Activated CD4-positive, alpha-beta memory T cell treated with anti-CD3 and anti-CD28 coated beads, Interleukin-2, amount 10 ng/mL, durations not matched to agents 7 days and 5 days (primary cell): Measurements from ENCODE around the gene CFD. TPM values are rescaled to one million over a fixed set of nuclear protein-coding genes. Genes with fewer than 3 reads are reported as not detected.
"Not testable (repeated sequence)": the region's sequence is repeated elsewhere in the genome, so short reads cannot be mapped to it uniquely, and the experiment has no call there.

ENCODE experiments used
- CTCF ChIA-PET: fragments of 350-600 bp; sonication (Branson Sonifier 250); formaldehyde crosslinking; loops from one replicate; lab custom pipeline; 2021; ENCODE audit warnings: antibody characterized with exemption, inconsistent platforms; lab: Charles Lee
- POLR2A ChIA-PET: fragments of 350-600 bp; sonication (Branson Sonifier 250); formaldehyde crosslinking; loops from one replicate; lab custom pipeline; 2021; ENCODE audit warnings: antibody characterized with exemption; lab: Charles Lee
- DNase-seq: peaks from one replicate; pipeline ENCODE4 v3.0.0-alpha.2; 2020
- H3K27ac Mint-ChIP-seq: one replicate; pipeline ENCODE4 v1.8.0; 2021; ENCODE audit warnings: mild to moderate bottlenecking, mixed read lengths
- H3K27me3 Mint-ChIP-seq: one replicate; pipeline ENCODE4 v1.8.0; 2021; ENCODE audit warnings: mixed read lengths
- H3K36me3 Mint-ChIP-seq: one replicate; pipeline ENCODE4 v1.8.0; 2021; ENCODE audit warnings: low read depth, mixed read lengths
- H3K4me1 Mint-ChIP-seq: one replicate; pipeline ENCODE4 v1.8.0; 2021; ENCODE audit warnings: mixed read lengths
- H3K4me3 Mint-ChIP-seq: one replicate; pipeline ENCODE4 v1.8.0; 2021; ENCODE audit warnings: mild to moderate bottlenecking, mixed read lengths
- H3K9me3 Mint-ChIP-seq: one replicate; pipeline ENCODE4 v1.8.0; 2021; ENCODE audit warnings: mixed read lengths
- total RNA-seq, 2 experiments: library from RNA; stranded (reverse); gene quantifications; one replicate each; pipeline ENCODE4 v1.2.3, GENCODE V29; 2021

The CFD gene
- total RNA-seq, 2 experiments from 2014 or later: 0.78 to 1.6 TPM

DNA sequence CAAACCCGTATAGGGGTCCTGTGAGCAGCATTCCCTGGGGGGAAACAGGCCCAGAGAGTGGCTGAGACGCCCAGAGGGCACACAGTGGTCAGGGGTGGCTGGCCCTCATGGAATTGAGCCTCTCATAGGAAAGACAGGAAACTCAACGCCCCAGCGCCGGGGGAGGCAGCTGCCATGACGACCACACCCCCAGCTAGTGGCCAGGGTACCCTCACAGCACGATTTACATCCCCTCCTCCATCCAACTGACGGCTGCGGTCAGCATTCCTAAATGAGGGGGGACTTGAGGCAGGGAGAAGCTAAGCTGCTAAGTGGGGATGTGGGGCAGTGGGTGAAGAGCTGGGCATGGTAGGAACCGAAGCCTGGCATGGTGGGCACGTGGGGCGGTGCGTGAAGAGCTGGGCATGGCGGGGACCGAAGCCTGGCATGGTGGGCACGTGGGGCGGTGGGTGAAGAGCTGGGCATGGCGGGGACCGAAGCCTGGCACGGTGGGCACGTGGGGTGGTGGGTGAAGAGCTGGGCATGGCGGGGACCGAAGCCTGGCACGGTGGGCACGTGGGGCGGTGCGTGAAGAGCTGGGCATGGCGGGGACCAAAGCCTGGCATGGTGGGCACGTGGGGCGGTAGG lies 23.5 kb downstream of the CFD start:
- no peak overlapping the region for H3K4me3 Mint-ChIP-seq
- H3K36me3 Mint-ChIP-seq: peaks cover 25% of the 10 kb centered on the region
- no peak overlapping the region for H3K27ac Mint-ChIP-seq
- POLR2A ChIA-PET: interaction anchor here (3.6 kb wide), 1 partner anchor 10 kb away, joined by 14 read pairs; the partner anchor contains the start of genes MED16 and RNU6-9
- H3K9me3 Mint-ChIP-seq: no peaks in the 10 kb centered on the region
- CTCF ChIA-PET: interaction anchor here (1.0 kb wide), 1 partner anchor 19 kb away, joined by 3 read pairs; no protein-coding TSS in a partner anchor
- H3K4me1 Mint-ChIP-seq: no peaks in the 10 kb centered on the region
- DNase-seq: no peak
- H3K27me3 Mint-ChIP-seq: no peaks in the 10 kb centered on the region

GRCh38 chr19:883661-884211 lies 24.3 kb downstream of the CFD start:
- Mint-ChIP-seq H3K4me1 (no peaks in the 10 kb centered on the region), H3K9me3 (no peaks in the 10 kb centered on the region), H3K36me3 (peaks cover 25% of the 10 kb centered on the region), H3K4me3 (no peak overlapping the region), H3K27ac (no peak overlapping the region), H3K27me3 (no peaks in the 10 kb centered on the region)
- no peak for DNase-seq
- ChIA-PET CTCF (interaction anchor here (1.0 kb wide), 1 partner anchor 20 kb away, joined by 3 read pairs; no protein-coding TSS in a partner anchor), POLR2A (interaction anchor here (3.6 kb wide), 1 partner anchor 9 kb away, joined by 14 read pairs; the partner anchor contains the start of genes MED16 and RNU6-9)

DNA sequence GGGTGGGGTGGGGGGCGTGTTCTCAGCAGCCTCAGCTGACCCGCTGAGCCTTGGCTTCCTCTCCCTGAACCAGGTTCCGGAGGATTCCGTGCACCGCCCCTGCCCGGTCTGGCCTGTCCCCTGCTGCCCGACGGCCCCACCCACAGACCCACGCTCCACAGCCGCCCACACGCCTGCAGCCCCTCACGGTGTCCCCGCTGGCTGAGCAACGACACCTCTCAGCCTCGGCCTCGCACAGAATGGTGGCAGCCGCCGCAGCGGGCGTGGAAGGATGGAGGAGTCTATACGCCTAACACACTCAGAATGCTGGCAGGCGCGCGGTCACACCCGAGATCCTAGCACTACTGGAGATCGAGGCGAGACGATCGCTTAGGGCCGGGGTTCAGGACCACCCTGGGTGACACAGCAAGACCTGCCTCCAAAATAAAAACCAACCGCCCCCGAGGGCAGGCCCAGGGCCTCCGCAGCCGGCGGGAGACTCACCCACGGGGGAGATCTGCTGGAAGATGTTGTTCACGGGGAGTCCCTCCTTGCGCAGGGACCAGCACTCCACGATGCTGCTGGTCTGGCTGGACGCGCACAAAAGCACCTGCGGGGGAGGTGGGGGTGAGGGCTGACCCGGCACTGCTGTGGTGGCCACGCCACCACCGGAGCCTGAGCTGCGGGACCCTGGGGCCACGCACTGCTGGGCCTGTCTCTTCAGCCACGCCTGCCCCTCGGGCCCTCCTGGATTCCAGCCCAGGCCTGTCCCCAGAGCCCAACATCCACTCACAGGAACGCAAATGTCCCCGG lies 25.2 kb downstream of the CFD start:
- Mint-ChIP-seq H3K36me3 (peaks cover 24% of the 10 kb centered on the region), H3K4me3 (no peak overlapping the region), H3K27me3 (no peaks in the 10 kb centered on the region), H3K9me3 (no peaks in the 10 kb centered on the region), H3K27ac (no peak overlapping the region), H3K4me1 (no peaks in the 10 kb centered on the region)
- ChIA-PET POLR2A (no interaction called here), CTCF (no interaction called here)
- no peak for DNase-seq

GRCh38 chr19:885536-886224 lies 26.2 kb downstream of the CFD start:
- Mint-ChIP-seq H3K4me3 (no peak overlapping the region), H3K36me3 (peaks cover 26% of the 10 kb centered on the region), H3K27me3 (no peaks in the 10 kb centered on the region), H3K4me1 (no peaks in the 10 kb centered on the region), H3K9me3 (no peaks in the 10 kb centered on the region), H3K27ac (no peak overlapping the region)
- ChIA-PET POLR2A (no interaction called here), CTCF (no interaction called here)
- DNase-seq: no peak

GRCh38 chr19:887072-887471 lies 27.6 kb downstream of the CFD start:
- Mint-ChIP-seq H3K4me3 (no peak overlapping the region), H3K9me3 (no peaks in the 10 kb centered on the region), H3K4me1 (peaks cover 6% of the 10 kb centered on the region), H3K27ac (no peak overlapping the region), H3K36me3 (peaks cover 14% of the 10 kb centered on the region), H3K27me3 (no peaks in the 10 kb centered on the region)
- CTCF ChIA-PET: no interaction called here
- no peak for DNase-seq
- POLR2A ChIA-PET: no interaction called here

- ChIA-PET POLR2A (no interaction called here), CTCF (no interaction called here)
- Mint-ChIP-seq H3K36me3 (peaks cover 11% of the 10 kb centered on the region), H3K27ac (no peak overlapping the region), H3K27me3 (no peaks in the 10 kb centered on the region), H3K9me3 (no peaks in the 10 kb centered on the region), H3K4me1 (peaks cover 8% of the 10 kb centered on the region), H3K4me3 (no peak overlapping the region)
- no peak for DNase-seq
Measured at GRCh38 chr19:887599-887998, 28.1 kb downstream of the CFD start.

DNA sequence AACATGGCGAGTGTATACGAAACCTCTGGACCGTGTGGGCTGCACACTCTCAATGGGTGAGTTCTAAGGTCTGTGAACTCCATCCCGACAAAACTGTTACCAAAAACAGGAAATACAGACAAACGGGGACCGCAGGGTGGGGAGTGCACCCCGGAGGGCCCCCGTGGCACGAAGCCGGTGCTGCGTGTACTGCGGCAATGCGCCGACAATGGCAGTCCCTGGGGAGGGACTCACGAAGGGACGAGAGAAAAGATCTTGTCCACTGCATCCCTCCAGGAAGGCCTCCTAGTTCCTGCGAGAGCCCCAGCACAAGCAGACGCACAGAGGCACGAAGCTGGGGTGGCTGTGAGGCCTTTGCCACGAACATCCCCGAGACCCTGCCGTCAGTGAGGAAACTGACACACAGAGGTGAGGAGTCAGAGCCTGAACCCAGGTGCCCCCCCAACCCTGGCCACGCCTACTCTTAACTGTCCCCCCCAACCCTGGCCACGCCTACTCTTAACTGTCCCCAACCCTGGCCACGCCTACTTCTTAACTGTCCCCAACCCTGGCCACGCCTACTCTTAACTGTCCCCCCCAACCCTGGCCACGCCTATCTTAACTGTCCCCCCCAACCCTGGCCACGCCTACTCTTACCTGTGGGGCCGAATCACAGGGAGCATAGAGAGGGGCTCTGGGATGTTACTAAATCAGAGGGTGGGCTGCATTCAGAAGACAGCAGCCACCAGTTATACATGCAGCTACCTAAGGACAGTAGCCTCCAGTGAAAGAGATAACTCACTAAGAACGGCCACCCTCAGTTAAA lies 29.3 kb downstream of the CFD start:
- peaks cover 16% of the 10 kb centered on the region for H3K4me1 Mint-ChIP-seq
- no peak overlapping the region for H3K27ac Mint-ChIP-seq
- no peaks in the 10 kb centered on the region for H3K9me3 Mint-ChIP-seq
- H3K36me3 Mint-ChIP-seq: peaks cover 12% of the 10 kb centered on the region
- no peaks in the 10 kb centered on the region for H3K27me3 Mint-ChIP-seq
- DNase-seq: no peak
- POLR2A ChIA-PET: no interaction called here
- H3K4me3 Mint-ChIP-seq: no peak overlapping the region
- CTCF ChIA-PET: no interaction called here

- no peak overlapping the region for H3K4me3 Mint-ChIP-seq
- POLR2A ChIA-PET: no interaction called here
- no peaks in the 10 kb centered on the region for H3K27me3 Mint-ChIP-seq
- peaks cover 12% of the 10 kb centered on the region for H3K36me3 Mint-ChIP-seq
- H3K9me3 Mint-ChIP-seq: no peaks in the 10 kb centered on the region
- CTCF ChIA-PET: no interaction called here
- no peak for DNase-seq
- no peak overlapping the region for H3K27ac Mint-ChIP-seq
- peaks cover 19% of the 10 kb centered on the region for H3K4me1 Mint-ChIP-seq
Measured at GRCh38 chr19:889662-890295, 30.3 kb downstream of the CFD start.

- peaks cover 12% of the 10 kb centered on the region for H3K36me3 Mint-ChIP-seq
- H3K4me3 Mint-ChIP-seq: peak overlapping the region; percentile 61
- H3K9me3 Mint-ChIP-seq: no peaks in the 10 kb centered on the region
- no peaks in the 10 kb centered on the region for H3K27me3 Mint-ChIP-seq
- no peak for DNase-seq
- ChIA-PET CTCF (no interaction called here), POLR2A (no interaction called here)
- H3K4me1 Mint-ChIP-seq: peaks cover 19% of the 10 kb centered on the region
- peak overlapping the region; percentile 72 for H3K27ac Mint-ChIP-seq
Measured at GRCh38 chr19:890831-891230, 31.4 kb downstream of the CFD start.

- CTCF ChIA-PET, DNase-seq, H3K9me3 Mint-ChIP-seq, H3K27me3 Mint-ChIP-seq: not testable (repeated sequence)
- peaks cover 19% of the 10 kb centered on the region for H3K4me1 Mint-ChIP-seq
- POLR2A ChIA-PET: interaction anchor here (1.9 kb wide), 1 partner anchor 10 kb away, joined by 14 read pairs; no protein-coding TSS in a partner anchor
- peak overlapping the region; percentile 72 for H3K27ac Mint-ChIP-seq
- peak overlapping the region; percentile 79 for H3K4me3 Mint-ChIP-seq
- peaks cover 17% of the 10 kb centered on the region for H3K36me3 Mint-ChIP-seq
Measured at GRCh38 chr19:891421-892200, 32.1 kb downstream of the CFD start.

DNA sequence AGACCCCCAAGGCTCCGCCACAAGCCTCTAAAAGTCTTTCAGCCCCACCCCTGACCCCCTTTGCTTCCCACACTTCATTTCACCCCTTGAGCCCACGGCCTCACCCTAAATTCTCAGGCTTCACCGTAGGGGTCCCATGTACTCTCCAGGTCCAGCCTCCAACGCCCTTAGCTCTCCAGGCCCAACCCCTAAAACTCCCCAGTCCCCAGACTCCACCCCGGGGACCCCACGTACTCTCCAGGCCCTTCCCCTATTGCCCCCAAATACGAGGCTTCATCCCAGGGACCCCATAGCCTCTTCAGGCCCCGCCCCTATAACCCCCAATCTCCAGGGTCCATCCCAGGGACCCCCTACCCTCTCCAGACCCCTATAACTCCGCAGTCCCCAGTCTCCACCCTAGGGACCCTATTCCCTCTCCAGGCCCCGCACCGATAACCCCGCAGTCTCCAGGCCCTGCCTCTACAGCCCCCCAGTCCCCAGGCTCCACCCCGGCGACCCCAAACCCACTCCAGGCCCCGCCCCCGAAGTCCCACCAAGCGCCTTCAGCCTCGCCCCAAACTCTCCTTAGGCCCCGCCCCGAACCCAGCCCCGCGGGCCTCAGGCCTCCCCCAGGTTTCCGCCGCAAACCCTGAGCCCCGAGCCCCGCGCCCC lies 32.9 kb downstream of the CFD start:
- ChIA-PET CTCF (interaction anchor here (0.8 to 2.0 kb wide), 5 partner anchors 17 to 128 kb away, joined by 4 to 17 read pairs (median 7); partner anchors contain the start of gene WDR18), POLR2A (interaction anchor here (0.8 to 5.0 kb wide), 10 partner anchors 10 to 381 kb away, joined by 3 to 79 read pairs (median 8); partner anchors contain the start of genes R3HDM4 and TMEM259)
- H3K9me3 Mint-ChIP-seq: no peaks in the 10 kb centered on the region
- H3K4me1 Mint-ChIP-seq: peaks cover 19% of the 10 kb centered on the region
- no peaks in the 10 kb centered on the region for H3K27me3 Mint-ChIP-seq
- peaks cover 23% of the 10 kb centered on the region for H3K36me3 Mint-ChIP-seq
- no peak for DNase-seq
- peak overlapping the region; percentile 78 for H3K27ac Mint-ChIP-seq
- peak overlapping the region; percentile 79 for H3K4me3 Mint-ChIP-seq
